HCT116 (cell line): Measurements from ENCODE around the gene BCL11A. TPM values are rescaled to one million over a fixed set of nuclear protein-coding genes. Genes with fewer than 3 reads are reported as not detected.

ENCODE experiments used
- ATAC-seq: fragments of 200-7000 bp; cut with Tn5 transposase; 2 replicates; pipeline ENCODE4 v1.9.1; 2020; ENCODE audit warnings: mild to moderate bottlenecking, moderate library complexity
- BruUV-seq: library from RNA; stranded (reverse); fragments of 400-500 nt; replicated peaks from 2 replicates; lab custom pipeline; 2021; lab: Mats Ljungman, UMichigan
- CTCF ChIA-PET: fragments of 300-600 bp; sonication (Branson Sonifier 250); formaldehyde crosslinking; loops from one replicate; lab custom pipeline; 2021; ENCODE audit warnings: antibody characterized with exemption; lab: Charles Lee
- POLR2A ChIA-PET: fragments of 300-600, 350-600 bp; sonication (Branson Sonifier 250); formaldehyde crosslinking; loops from one replicate; lab custom pipeline; 2021; ENCODE audit warnings: antibody characterized with exemption; lab: Charles Lee
- RAD21 ChIA-PET, 2 experiments: fragments of 300-600 bp; sonication (Branson Sonifier 250); formaldehyde crosslinking; loops; one replicate each; lab custom pipeline; 2023; ENCODE audit warnings: low total read pairs in 2 of 2; ENCODE audit not compliant: uncharacterized antibody in 2 of 2, unreplicated experiment in 2 of 2, low non-redundant PET in 1 of 2; lab: Charles Lee
- DNase-seq: peaks from one replicate; pipeline ENCODE4 v3.0.0-alpha.2; 2010; ENCODE audit warnings: low read depth, low spot score
- H2AFZ ChIP-seq: fragments of 200-600 bp; shearing (Covaris generic), sonication (generic); 2 replicates; pipeline ENCODE4 v1.6.1; 2017; ENCODE audit warnings: low read depth, mixed run types, mixed read lengths, antibody characterized with exemption, low read length; ENCODE audit not compliant: poor library complexity, severe bottlenecking
- H3K27ac ChIP-seq: 2 replicates; pipeline ENCODE4 v1.5.1; 2012; ENCODE audit warnings: low read depth, low read length
- H3K27me3 ChIP-seq: fragments of 200-600 bp; sonication (generic); 2 replicates; pipeline ENCODE4 v1.6.1; 2016; ENCODE audit warnings: mixed run types, low read length, mixed read lengths; ENCODE audit not compliant: insufficient read depth
- H3K36me3 ChIP-seq, 2 experiments: fragments of 200-500 bp in 1 of 2; fragments of 200-600 bp in 1 of 2; sonication (Bioruptor generic) in 1 of 2; sonication (generic) in 1 of 2; 2 replicates each; pipeline versions ENCODE4 v1.5.1 to v1.6.1; 2014 to 2016; ENCODE audit warnings: low read length in 2 of 2, inconsistent platforms in 1 of 2, mixed read lengths in 1 of 2, mixed run types in 1 of 2; ENCODE audit not compliant: insufficient read depth in 2 of 2, control insufficient read depth in 1 of 2
- H3K4me1 ChIP-seq, 2 experiments: fragments of 200-600 bp in 1 of 2; sonication (generic) in 1 of 2; 2 replicates each; pipeline versions ENCODE4 v1.5.1 to v1.6.1; 2012 to 2017; ENCODE audit warnings: low read length in 2 of 2, inconsistent platforms in 1 of 2, mild to moderate bottlenecking in 1 of 2, mixed read lengths in 1 of 2, mixed run types in 1 of 2, moderate library complexity in 1 of 2; ENCODE audit not compliant: insufficient read depth in 2 of 2, control insufficient read depth in 1 of 2
- H3K4me2 ChIP-seq: fragments of 200-600 bp; sonication (generic); 2 replicates; pipeline ENCODE4 v1.6.1; 2017; ENCODE audit warnings: mixed run types, low read length, mixed read lengths
- H3K4me3 ChIP-seq, 2 experiments: fragments of 200-600 bp in 1 of 2; sonication (generic) in 1 of 2; replicated peaks in 1 of 2; 2 replicates each; pipeline ENCODE4 v1.5.1; 2011 to 2016; ENCODE audit warnings: low read length in 2 of 2, control low read depth in 1 of 2, low read depth in 1 of 2, mild to moderate bottlenecking in 1 of 2, mixed read lengths in 1 of 2, mixed run types in 1 of 2
- H3K79me2 ChIP-seq: fragments of 200-600 bp; sonication (generic); 2 replicates; pipeline ENCODE4 v1.6.1; 2017; ENCODE audit warnings: mild to moderate bottlenecking, mixed run types, low read length, moderate library complexity, mixed read lengths; ENCODE audit not compliant: insufficient read depth
- H3K9ac ChIP-seq: fragments of 200-600 bp; sonication (generic); 2 replicates; pipeline ENCODE4 v1.6.1; 2016; ENCODE audit warnings: low read length, mixed read lengths
- H3K9me2 ChIP-seq: fragments of 200-600 bp; sonication (generic), shearing (Covaris generic); 2 replicates; pipeline ENCODE4 v1.6.1; 2017; ENCODE audit warnings: mixed run types, mild to moderate bottlenecking, moderate library complexity; ENCODE audit not compliant: insufficient read depth
- H3K9me3 ChIP-seq, 2 experiments: fragments of 200-500 bp in 1 of 2; fragments of 200-600 bp in 1 of 2; sonication (Bioruptor generic) in 1 of 2; sonication (generic) in 1 of 2; 2 replicates each; pipeline ENCODE4 v1.6.1; 2014 to 2017; ENCODE audit warnings: low read length in 2 of 2, mixed read lengths in 2 of 2, inconsistent platforms in 1 of 2, low read depth in 1 of 2, mild to moderate bottlenecking in 1 of 2, mixed run types in 1 of 2, moderate library complexity in 1 of 2; ENCODE audit not compliant: control insufficient read depth in 1 of 2, insufficient read depth in 1 of 2
- H4K20me1 ChIP-seq: fragments of 200-600 bp; sonication (generic), shearing (Covaris generic); 2 replicates; pipeline ENCODE4 v1.6.1; 2017; ENCODE audit warnings: mixed run types, mild to moderate bottlenecking, moderate library complexity; ENCODE audit not compliant: insufficient read depth
- CBX3 ChIP-seq: IDR thresholded peaks from 2 replicates; pipeline ENCODE4 v1.6.1; 2012; ENCODE audit warnings: low read depth
- EGR1 ChIP-seq: IDR thresholded peaks from 2 replicates; pipeline ENCODE4 v1.6.1; 2012; ENCODE audit warnings: low read depth
- ELF1 ChIP-seq: IDR thresholded peaks from 2 replicates; pipeline ENCODE4 v1.6.1; 2012; ENCODE audit warnings: low read depth, borderline replicate concordance
- EZH2 ChIP-seq: fragments of 200-600 bp; sonication (generic); IDR thresholded peaks from 2 replicates; pipeline ENCODE4 v1.6.1; 2017; ENCODE audit warnings: antibody characterized with exemption, mixed run types
- EZH2phosphoT487 ChIP-seq: fragments of 200-600 bp; IDR thresholded peaks from 2 replicates; pipeline ENCODE4 v1.6.1; 2018; ENCODE audit warnings: antibody characterized with exemption, borderline replicate concordance
- FOSL1 ChIP-seq: IDR thresholded peaks from 2 replicates; pipeline ENCODE4 v1.6.1; 2012; ENCODE audit warnings: low read depth
- POLR2A ChIP-seq: IDR thresholded peaks from 2 replicates; pipeline ENCODE4 v1.7.0; 2011; ENCODE audit warnings: borderline replicate concordance; ENCODE audit not compliant: insufficient read depth, insufficient read length; ENCODE audit errors: extremely low read depth
- POLR2AphosphoS5 ChIP-seq: IDR thresholded peaks from 2 replicates; pipeline ENCODE4 v1.6.1; 2011; ENCODE audit warnings: mild to moderate bottlenecking, low read depth, low read length, moderate library complexity
- RAD21 ChIP-seq: IDR thresholded peaks from 2 replicates; pipeline ENCODE4 v1.6.1; 2012; ENCODE audit warnings: low read depth, mild to moderate bottlenecking
- SIN3A ChIP-seq: IDR thresholded peaks from 2 replicates; pipeline ENCODE4 v1.6.1; 2012; ENCODE audit warnings: low read depth
- SRF ChIP-seq: IDR thresholded peaks from 2 replicates; pipeline ENCODE4 v1.6.1; 2012; ENCODE audit warnings: low read depth
- TCF7L2 ChIP-seq: IDR thresholded peaks from 2 replicates; pipeline ENCODE4 v1.7.0; 2011; ENCODE audit warnings: borderline replicate concordance, inconsistent platforms; ENCODE audit not compliant: insufficient read depth, insufficient read length; ENCODE audit errors: extremely low read depth
- YY1 ChIP-seq: IDR thresholded peaks from 2 replicates; pipeline ENCODE4 v1.6.1; 2011; ENCODE audit warnings: low read length, low read depth, moderate library complexity, mild to moderate bottlenecking; ENCODE audit not compliant: insufficient replicate concordance; ENCODE audit errors: extremely low read depth
- ZFX ChIP-seq: fragments of 450-650 bp; IDR thresholded peaks from 2 replicates; pipeline ENCODE4 v1.6.1; 2017
- ZNF274 ChIP-seq: fragments of 200-500 bp; sonication (Bioruptor generic); IDR thresholded peaks from 2 replicates; pipeline ENCODE4 v1.6.1; 2014; ENCODE audit warnings: mild to moderate bottlenecking, low read depth, low read length, inconsistent platforms
- intact Hi-C: fragments of 100-400 bp; cut with micrococcal nuclease; formaldehyde crosslinking; loops from 2 replicates; pipeline ENCODE4 v1.10.0; 2022
- total RNA-seq: library from RNA; stranded (reverse); gene quantifications from one replicate; pipeline ENCODE4 v1.2.1, GENCODE V29; 2021; ENCODE audit not compliant: unreplicated experiment
- TF ChIP-seq, protein P1 (sequence below): IDR thresholded peaks from 2 replicates; pipeline ENCODE4 v1.6.1; 2012
- TF ChIP-seq, protein P2 (sequence below): IDR thresholded peaks from 2 replicates; pipeline ENCODE4 v1.6.1; 2012; ENCODE audit warnings: low read depth
- TF ChIP-seq, protein P3 (sequence below), 3 experiments: fragments of 200-600 bp in 1 of 3; sonication (generic) in 1 of 3; IDR thresholded peaks in 2 of 3; conservative IDR thresholded peaks in 1 of 3; 2 replicates each; pipeline ENCODE4 v1.5.1; 2012 to 2017; ENCODE audit warnings: low read depth in 2 of 3, low read length in 2 of 3, antibody characterized with exemption in 1 of 3, borderline replicate concordance in 1 of 3, control low read depth in 1 of 3, mild to moderate bottlenecking in 1 of 3, mixed read lengths in 1 of 3, mixed run types in 1 of 3, moderate library complexity in 1 of 3; ENCODE audit not compliant: insufficient read depth in 1 of 3
- TF ChIP-seq, protein P4 (sequence below): IDR thresholded peaks from 2 replicates; pipeline ENCODE4 v1.6.1; 2011; ENCODE audit warnings: mild to moderate bottlenecking, low read length, moderate library complexity; ENCODE audit not compliant: insufficient replicate concordance; ENCODE audit errors: extremely low read depth

BCL11A gene
- total RNA-seq, 1 experiment from 2014 or later, result 0.71 TPM

DNA sequence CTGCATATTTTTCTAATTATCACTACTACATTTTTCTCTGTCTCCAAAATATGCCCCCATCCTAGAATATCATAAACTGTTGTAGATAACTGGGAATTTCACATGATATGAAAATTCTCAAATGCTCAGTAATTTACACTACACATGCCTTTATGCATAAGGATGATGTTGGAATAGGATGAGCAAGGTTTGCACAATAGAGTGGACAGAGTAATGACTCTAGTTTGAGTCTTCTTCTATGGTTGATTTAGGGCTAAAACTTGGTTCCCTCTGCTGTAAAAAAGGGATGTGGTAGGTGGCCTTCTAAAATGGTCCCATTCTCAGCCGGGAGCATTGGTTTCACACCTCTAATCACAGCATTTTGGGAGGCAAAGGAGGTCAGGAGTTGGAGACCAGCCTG is 129.9 kb downstream of the BCL11A start:
- H3K4me2 ChIP-seq, result no peak overlapping the region
- no peaks in the 10 kb centered on the region for H3K4me1 ChIP-seq
- no peaks in the 10 kb centered on the region for H3K36me3 ChIP-seq
- no peak for ATAC-seq
- H3K9ac ChIP-seq, result no peak overlapping the region
- ChIA-PET RAD21 (no interaction called here), POLR2A (no interaction called here), CTCF (no interaction called here)
- no peak overlapping the region for H2AFZ ChIP-seq
- intact Hi-C loops, result no loop called here
- H3K9me3 ChIP-seq, result no peaks in the 10 kb centered on the region
- DNase-seq, result no peak
- no peak overlapping the region for H3K27ac ChIP-seq
- no peaks in the 10 kb centered on the region for H3K9me2 ChIP-seq
- H3K4me3 ChIP-seq, result no peak overlapping the region
- no TSS peak for BruUV-seq
- no peaks in the 10 kb centered on the region for H3K27me3 ChIP-seq
- TF ChIP-seq, protein P1, sequence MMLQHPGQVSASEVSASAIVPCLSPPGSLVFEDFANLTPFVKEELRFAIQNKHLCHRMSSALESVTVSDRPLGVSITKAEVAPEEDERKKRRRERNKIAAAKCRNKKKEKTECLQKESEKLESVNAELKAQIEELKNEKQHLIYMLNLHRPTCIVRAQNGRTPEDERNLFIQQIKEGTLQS, result no peak
- TF ChIP-seq POLR2AphosphoS5 (no peak), EGR1 (no peak), ZFX (no peak), TCF7L2 (no peak), RAD21 (no peak), SIN3A (no peak), ZNF274 (no peak), POLR2A (no peak), YY1 (no peak), ELF1 (no peak), SRF (no peak), EZH2phosphoT487 (no peak), EZH2 (no peak), FOSL1 (no peak), CBX3 (no peak)
- TF ChIP-seq, protein P2, sequence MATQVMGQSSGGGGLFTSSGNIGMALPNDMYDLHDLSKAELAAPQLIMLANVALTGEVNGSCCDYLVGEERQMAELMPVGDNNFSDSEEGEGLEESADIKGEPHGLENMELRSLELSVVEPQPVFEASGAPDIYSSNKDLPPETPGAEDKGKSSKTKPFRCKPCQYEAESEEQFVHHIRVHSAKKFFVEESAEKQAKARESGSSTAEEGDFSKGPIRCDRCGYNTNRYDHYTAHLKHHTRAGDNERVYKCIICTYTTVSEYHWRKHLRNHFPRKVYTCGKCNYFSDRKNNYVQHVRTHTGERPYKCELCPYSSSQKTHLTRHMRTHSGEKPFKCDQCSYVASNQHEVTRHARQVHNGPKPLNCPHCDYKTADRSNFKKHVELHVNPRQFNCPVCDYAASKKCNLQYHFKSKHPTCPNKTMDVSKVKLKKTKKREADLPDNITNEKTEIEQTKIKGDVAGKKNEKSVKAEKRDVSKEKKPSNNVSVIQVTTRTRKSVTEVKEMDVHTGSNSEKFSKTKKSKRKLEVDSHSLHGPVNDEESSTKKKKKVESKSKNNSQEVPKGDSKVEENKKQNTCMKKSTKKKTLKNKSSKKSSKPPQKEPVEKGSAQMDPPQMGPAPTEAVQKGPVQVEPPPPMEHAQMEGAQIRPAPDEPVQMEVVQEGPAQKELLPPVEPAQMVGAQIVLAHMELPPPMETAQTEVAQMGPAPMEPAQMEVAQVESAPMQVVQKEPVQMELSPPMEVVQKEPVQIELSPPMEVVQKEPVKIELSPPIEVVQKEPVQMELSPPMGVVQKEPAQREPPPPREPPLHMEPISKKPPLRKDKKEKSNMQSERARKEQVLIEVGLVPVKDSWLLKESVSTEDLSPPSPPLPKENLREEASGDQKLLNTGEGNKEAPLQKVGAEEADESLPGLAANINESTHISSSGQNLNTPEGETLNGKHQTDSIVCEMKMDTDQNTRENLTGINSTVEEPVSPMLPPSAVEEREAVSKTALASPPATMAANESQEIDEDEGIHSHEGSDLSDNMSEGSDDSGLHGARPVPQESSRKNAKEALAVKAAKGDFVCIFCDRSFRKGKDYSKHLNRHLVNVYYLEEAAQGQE, result no peak
- TF ChIP-seq, protein P3, sequence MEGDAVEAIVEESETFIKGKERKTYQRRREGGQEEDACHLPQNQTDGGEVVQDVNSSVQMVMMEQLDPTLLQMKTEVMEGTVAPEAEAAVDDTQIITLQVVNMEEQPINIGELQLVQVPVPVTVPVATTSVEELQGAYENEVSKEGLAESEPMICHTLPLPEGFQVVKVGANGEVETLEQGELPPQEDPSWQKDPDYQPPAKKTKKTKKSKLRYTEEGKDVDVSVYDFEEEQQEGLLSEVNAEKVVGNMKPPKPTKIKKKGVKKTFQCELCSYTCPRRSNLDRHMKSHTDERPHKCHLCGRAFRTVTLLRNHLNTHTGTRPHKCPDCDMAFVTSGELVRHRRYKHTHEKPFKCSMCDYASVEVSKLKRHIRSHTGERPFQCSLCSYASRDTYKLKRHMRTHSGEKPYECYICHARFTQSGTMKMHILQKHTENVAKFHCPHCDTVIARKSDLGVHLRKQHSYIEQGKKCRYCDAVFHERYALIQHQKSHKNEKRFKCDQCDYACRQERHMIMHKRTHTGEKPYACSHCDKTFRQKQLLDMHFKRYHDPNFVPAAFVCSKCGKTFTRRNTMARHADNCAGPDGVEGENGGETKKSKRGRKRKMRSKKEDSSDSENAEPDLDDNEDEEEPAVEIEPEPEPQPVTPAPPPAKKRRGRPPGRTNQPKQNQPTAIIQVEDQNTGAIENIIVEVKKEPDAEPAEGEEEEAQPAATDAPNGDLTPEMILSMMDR (IDR thresholded peaks at IDR 0.05 in 2 of 3, conservative IDR thresholded peaks at IDR 0.05 in 1 of 3; ENCODE audit: borderline replicate concordance in 1 of 3, insufficient read depth in 1 of 3, low read depth in 2 of 3, low read length in 2 of 3), result no peak
- TF ChIP-seq, protein P4, sequence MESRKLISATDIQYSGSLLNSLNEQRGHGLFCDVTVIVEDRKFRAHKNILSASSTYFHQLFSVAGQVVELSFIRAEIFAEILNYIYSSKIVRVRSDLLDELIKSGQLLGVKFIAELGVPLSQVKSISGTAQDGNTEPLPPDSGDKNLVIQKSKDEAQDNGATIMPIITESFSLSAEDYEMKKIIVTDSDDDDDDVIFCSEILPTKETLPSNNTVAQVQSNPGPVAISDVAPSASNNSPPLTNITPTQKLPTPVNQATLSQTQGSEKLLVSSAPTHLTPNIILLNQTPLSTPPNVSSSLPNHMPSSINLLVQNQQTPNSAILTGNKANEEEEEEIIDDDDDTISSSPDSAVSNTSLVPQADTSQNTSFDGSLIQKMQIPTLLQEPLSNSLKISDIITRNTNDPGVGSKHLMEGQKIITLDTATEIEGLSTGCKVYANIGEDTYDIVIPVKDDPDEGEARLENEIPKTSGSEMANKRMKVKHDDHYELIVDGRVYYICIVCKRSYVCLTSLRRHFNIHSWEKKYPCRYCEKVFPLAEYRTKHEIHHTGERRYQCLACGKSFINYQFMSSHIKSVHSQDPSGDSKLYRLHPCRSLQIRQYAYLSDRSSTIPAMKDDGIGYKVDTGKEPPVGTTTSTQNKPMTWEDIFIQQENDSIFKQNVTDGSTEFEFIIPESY, result no peak
- H4K20me1 ChIP-seq, result no peaks in the 10 kb centered on the region
- H3K79me2 ChIP-seq, result no peaks in the 10 kb centered on the region
